HCT116 (cell line): ENCODE data around the gene IL19. TPM values are rescaled to one million over a fixed set of nuclear protein-coding genes. Genes with fewer than 3 reads are reported as not detected.

Source experiments
- ATAC-seq: fragments of 200-7000 bp; cut with Tn5 transposase; 2 replicates; pipeline ENCODE4 v1.9.1; 2020; ENCODE audit warnings: mild to moderate bottlenecking, moderate library complexity
- BruUV-seq: library from RNA; stranded (reverse); fragments of 400-500 nt; replicated peaks from 2 replicates; lab custom pipeline; 2021; lab: Mats Ljungman, UMichigan
- CTCF ChIA-PET: fragments of 300-600 bp; sonication (Branson Sonifier 250); formaldehyde crosslinking; loops from one replicate; lab custom pipeline; 2021; ENCODE audit warnings: antibody characterized with exemption; lab: Charles Lee
- POLR2A ChIA-PET: fragments of 300-600, 350-600 bp; sonication (Branson Sonifier 250); formaldehyde crosslinking; loops from one replicate; lab custom pipeline; 2021; ENCODE audit warnings: antibody characterized with exemption; lab: Charles Lee
- RAD21 ChIA-PET, 2 experiments: fragments of 300-600 bp; sonication (Branson Sonifier 250); formaldehyde crosslinking; loops; one replicate each; lab custom pipeline; 2023; ENCODE audit warnings: low total read pairs in 2 of 2; ENCODE audit not compliant: uncharacterized antibody in 2 of 2, unreplicated experiment in 2 of 2, low non-redundant PET in 1 of 2; lab: Charles Lee
- DNase-seq: peaks from one replicate; pipeline ENCODE4 v3.0.0-alpha.2; 2010; ENCODE audit warnings: low read depth, low spot score
- H2AFZ ChIP-seq: fragments of 200-600 bp; shearing (Covaris generic), sonication (generic); 2 replicates; pipeline ENCODE4 v1.6.1; 2017; ENCODE audit warnings: low read depth, mixed run types, mixed read lengths, antibody characterized with exemption, low read length; ENCODE audit not compliant: poor library complexity, severe bottlenecking
- H3K27ac ChIP-seq: 2 replicates; pipeline ENCODE4 v1.5.1; 2012; ENCODE audit warnings: low read depth, low read length
- H3K27me3 ChIP-seq: fragments of 200-600 bp; sonication (generic); 2 replicates; pipeline ENCODE4 v1.6.1; 2016; ENCODE audit warnings: mixed run types, low read length, mixed read lengths; ENCODE audit not compliant: insufficient read depth
- H3K36me3 ChIP-seq, 2 experiments: fragments of 200-500 bp in 1 of 2; fragments of 200-600 bp in 1 of 2; sonication (Bioruptor generic) in 1 of 2; sonication (generic) in 1 of 2; 2 replicates each; pipeline versions ENCODE4 v1.5.1 to v1.6.1; 2014 to 2016; ENCODE audit warnings: low read length in 2 of 2, inconsistent platforms in 1 of 2, mixed read lengths in 1 of 2, mixed run types in 1 of 2; ENCODE audit not compliant: insufficient read depth in 2 of 2, control insufficient read depth in 1 of 2
- H3K4me1 ChIP-seq, 2 experiments: fragments of 200-600 bp in 1 of 2; sonication (generic) in 1 of 2; 2 replicates each; pipeline versions ENCODE4 v1.5.1 to v1.6.1; 2012 to 2017; ENCODE audit warnings: low read length in 2 of 2, inconsistent platforms in 1 of 2, mild to moderate bottlenecking in 1 of 2, mixed read lengths in 1 of 2, mixed run types in 1 of 2, moderate library complexity in 1 of 2; ENCODE audit not compliant: insufficient read depth in 2 of 2, control insufficient read depth in 1 of 2
- H3K4me2 ChIP-seq: fragments of 200-600 bp; sonication (generic); 2 replicates; pipeline ENCODE4 v1.6.1; 2017; ENCODE audit warnings: mixed run types, low read length, mixed read lengths
- H3K4me3 ChIP-seq, 2 experiments: fragments of 200-600 bp in 1 of 2; sonication (generic) in 1 of 2; replicated peaks in 1 of 2; 2 replicates each; pipeline ENCODE4 v1.5.1; 2011 to 2016; ENCODE audit warnings: low read length in 2 of 2, control low read depth in 1 of 2, low read depth in 1 of 2, mild to moderate bottlenecking in 1 of 2, mixed read lengths in 1 of 2, mixed run types in 1 of 2
- H3K79me2 ChIP-seq: fragments of 200-600 bp; sonication (generic); 2 replicates; pipeline ENCODE4 v1.6.1; 2017; ENCODE audit warnings: mild to moderate bottlenecking, mixed run types, low read length, moderate library complexity, mixed read lengths; ENCODE audit not compliant: insufficient read depth
- H3K9ac ChIP-seq: fragments of 200-600 bp; sonication (generic); 2 replicates; pipeline ENCODE4 v1.6.1; 2016; ENCODE audit warnings: low read length, mixed read lengths
- H3K9me2 ChIP-seq: fragments of 200-600 bp; sonication (generic), shearing (Covaris generic); 2 replicates; pipeline ENCODE4 v1.6.1; 2017; ENCODE audit warnings: mixed run types, mild to moderate bottlenecking, moderate library complexity; ENCODE audit not compliant: insufficient read depth
- H3K9me3 ChIP-seq, 2 experiments: fragments of 200-500 bp in 1 of 2; fragments of 200-600 bp in 1 of 2; sonication (Bioruptor generic) in 1 of 2; sonication (generic) in 1 of 2; 2 replicates each; pipeline ENCODE4 v1.6.1; 2014 to 2017; ENCODE audit warnings: low read length in 2 of 2, mixed read lengths in 2 of 2, inconsistent platforms in 1 of 2, low read depth in 1 of 2, mild to moderate bottlenecking in 1 of 2, mixed run types in 1 of 2, moderate library complexity in 1 of 2; ENCODE audit not compliant: control insufficient read depth in 1 of 2, insufficient read depth in 1 of 2
- H4K20me1 ChIP-seq: fragments of 200-600 bp; sonication (generic), shearing (Covaris generic); 2 replicates; pipeline ENCODE4 v1.6.1; 2017; ENCODE audit warnings: mixed run types, mild to moderate bottlenecking, moderate library complexity; ENCODE audit not compliant: insufficient read depth
- CEBPB ChIP-seq: IDR thresholded peaks from 2 replicates; pipeline ENCODE4 v1.6.1; 2012; ENCODE audit warnings: low read depth
- ELF1 ChIP-seq: IDR thresholded peaks from 2 replicates; pipeline ENCODE4 v1.6.1; 2012; ENCODE audit warnings: low read depth, borderline replicate concordance
- EZH2 ChIP-seq: fragments of 200-600 bp; sonication (generic); IDR thresholded peaks from 2 replicates; pipeline ENCODE4 v1.6.1; 2017; ENCODE audit warnings: antibody characterized with exemption, mixed run types
- EZH2phosphoT487 ChIP-seq: fragments of 200-600 bp; IDR thresholded peaks from 2 replicates; pipeline ENCODE4 v1.6.1; 2018; ENCODE audit warnings: antibody characterized with exemption, borderline replicate concordance
- FOSL1 ChIP-seq: IDR thresholded peaks from 2 replicates; pipeline ENCODE4 v1.6.1; 2012; ENCODE audit warnings: low read depth
- JUND ChIP-seq: IDR thresholded peaks from 2 replicates; pipeline ENCODE4 v1.6.1; 2012
- POLR2A ChIP-seq: IDR thresholded peaks from 2 replicates; pipeline ENCODE4 v1.7.0; 2011; ENCODE audit warnings: borderline replicate concordance; ENCODE audit not compliant: insufficient read depth, insufficient read length; ENCODE audit errors: extremely low read depth
- SIN3A ChIP-seq: IDR thresholded peaks from 2 replicates; pipeline ENCODE4 v1.6.1; 2012; ENCODE audit warnings: low read depth
- SP1 ChIP-seq: IDR thresholded peaks from 2 replicates; pipeline ENCODE4 v1.6.1; 2012; ENCODE audit warnings: low read depth
- ZFX ChIP-seq: fragments of 450-650 bp; IDR thresholded peaks from 2 replicates; pipeline ENCODE4 v1.6.1; 2017
- ZNF274 ChIP-seq: fragments of 200-500 bp; sonication (Bioruptor generic); IDR thresholded peaks from 2 replicates; pipeline ENCODE4 v1.6.1; 2014; ENCODE audit warnings: mild to moderate bottlenecking, low read depth, low read length, inconsistent platforms
- intact Hi-C: fragments of 100-400 bp; cut with micrococcal nuclease; formaldehyde crosslinking; loops from 2 replicates; pipeline ENCODE4 v1.10.0; 2022
- total RNA-seq: library from RNA; stranded (reverse); gene quantifications from one replicate; pipeline ENCODE4 v1.2.1, GENCODE V29; 2021; ENCODE audit not compliant: unreplicated experiment
- TF ChIP-seq, protein P1 (sequence below): IDR thresholded peaks from 2 replicates; pipeline ENCODE4 v1.6.1; 2012; ENCODE audit warnings: low read depth
- TF ChIP-seq, protein P2 (sequence below): IDR thresholded peaks from 2 replicates; pipeline ENCODE4 v1.6.1; 2011; ENCODE audit warnings: mild to moderate bottlenecking, low read length, moderate library complexity; ENCODE audit not compliant: insufficient replicate concordance; ENCODE audit errors: extremely low read depth
- TF ChIP-seq, protein P3 (sequence below), 3 experiments: fragments of 200-600 bp in 1 of 3; sonication (generic) in 1 of 3; IDR thresholded peaks in 2 of 3; conservative IDR thresholded peaks in 1 of 3; 2 replicates each; pipeline ENCODE4 v1.5.1; 2012 to 2017; ENCODE audit warnings: low read depth in 2 of 3, low read length in 2 of 3, antibody characterized with exemption in 1 of 3, borderline replicate concordance in 1 of 3, control low read depth in 1 of 3, mild to moderate bottlenecking in 1 of 3, mixed read lengths in 1 of 3, mixed run types in 1 of 3, moderate library complexity in 1 of 3; ENCODE audit not compliant: insufficient read depth in 1 of 3

The IL19 gene
- total RNA-seq, 1 experiment from 2014 or later: not detected

DNA sequence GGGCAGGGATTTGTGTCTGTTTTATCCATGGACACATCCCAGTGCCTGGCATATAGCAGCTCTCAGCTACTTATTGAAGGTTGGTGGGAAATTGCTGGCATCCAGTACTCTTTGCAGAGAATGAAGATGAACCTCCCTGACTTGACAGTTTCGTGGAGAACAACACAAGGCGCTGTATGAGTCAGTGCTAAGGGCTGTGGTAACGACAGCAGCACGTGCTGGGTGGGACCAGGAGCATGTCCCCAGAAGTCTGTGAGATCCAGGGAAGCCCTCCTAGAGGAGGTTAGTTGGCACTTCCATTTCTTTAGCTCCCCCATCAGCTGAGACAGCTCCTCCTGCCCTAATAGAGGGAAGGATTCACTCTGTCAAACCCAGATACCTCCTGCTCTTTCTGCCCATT is 25.9 kb upstream of the IL19 start:
- Histone ChIP-seq H3K9me3 (no peaks in the 10 kb centered on the region), H2AFZ (no peak overlapping the region), H3K4me2 (no peak overlapping the region), H3K4me1 (no peaks in the 10 kb centered on the region), H3K9me2 (no peaks in the 10 kb centered on the region), H4K20me1 (no peaks in the 10 kb centered on the region), H3K79me2 (no peaks in the 10 kb centered on the region), H3K9ac (no peak overlapping the region), H3K36me3 (no peaks in the 10 kb centered on the region), H3K4me3 (no peak overlapping the region), H3K27me3 (peaks cover 4% of the 10 kb centered on the region; the same call in 1 of the 2 replicates), H3K27ac (no peak overlapping the region)
- TF ChIP-seq POLR2A (no peak), JUND (no peak), EZH2 (no peak)
- ChIA-PET RAD21 (no interaction called here), CTCF (interaction anchor here (1.1 kb wide), 1 partner anchor 168 kb away, joined by 5 read pairs; no protein-coding TSS in a partner anchor), POLR2A (no interaction called here)
- ATAC-seq (no peak), DNase-seq (no peak)
- no TSS peak for BruUV-seq
- intact Hi-C loops: no loop called here

DNA sequence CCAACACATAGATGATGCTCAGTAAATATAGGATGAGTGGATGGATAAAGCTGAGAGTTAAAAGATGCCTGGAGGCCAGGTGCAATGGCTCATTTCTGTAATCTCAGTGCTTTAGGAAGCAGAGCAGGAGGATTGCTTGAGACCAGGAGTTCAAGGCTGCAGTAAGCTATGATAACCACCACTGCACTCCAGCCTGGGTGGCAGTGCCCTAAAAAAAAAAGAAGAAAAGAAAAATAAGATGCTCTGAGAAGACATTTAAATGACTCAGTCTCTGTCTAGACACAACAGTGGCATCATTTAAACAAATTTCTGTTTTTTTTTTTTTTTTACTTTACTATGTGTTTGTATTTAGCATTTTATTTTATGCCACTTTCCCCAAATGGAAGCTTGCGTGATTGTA is 25.3 kb upstream of the IL19 start:
- H3K4me3 ChIP-seq: no peak overlapping the region
- peaks cover 8% of the 10 kb centered on the region; the same call in 1 of the 2 replicates for H3K27me3 ChIP-seq
- BruUV-seq: no TSS peak
- DNase-seq (no peak), ATAC-seq (no peak)
- H3K9me3 ChIP-seq: no peaks in the 10 kb centered on the region
- no peak overlapping the region for H3K9ac ChIP-seq
- no peaks in the 10 kb centered on the region for H3K9me2 ChIP-seq
- H3K36me3 ChIP-seq: no peaks in the 10 kb centered on the region
- intact Hi-C loops: no loop called here
- no peak overlapping the region for H3K27ac ChIP-seq
- H3K4me2 ChIP-seq: no peak overlapping the region
- no peaks in the 10 kb centered on the region for H3K79me2 ChIP-seq
- ChIA-PET RAD21 (no interaction called here), CTCF (interaction anchor here (0.7 to 1.1 kb wide), 3 partner anchors 9 to 167 kb away, joined by 3 to 5 read pairs (median 4); no protein-coding TSS in a partner anchor), POLR2A (no interaction called here)
- no peaks in the 10 kb centered on the region for H4K20me1 ChIP-seq
- no peaks in the 10 kb centered on the region for H3K4me1 ChIP-seq
- no peak overlapping the region for H2AFZ ChIP-seq
- TF ChIP-seq ZFX: no peak
- TF ChIP-seq, protein P1, sequence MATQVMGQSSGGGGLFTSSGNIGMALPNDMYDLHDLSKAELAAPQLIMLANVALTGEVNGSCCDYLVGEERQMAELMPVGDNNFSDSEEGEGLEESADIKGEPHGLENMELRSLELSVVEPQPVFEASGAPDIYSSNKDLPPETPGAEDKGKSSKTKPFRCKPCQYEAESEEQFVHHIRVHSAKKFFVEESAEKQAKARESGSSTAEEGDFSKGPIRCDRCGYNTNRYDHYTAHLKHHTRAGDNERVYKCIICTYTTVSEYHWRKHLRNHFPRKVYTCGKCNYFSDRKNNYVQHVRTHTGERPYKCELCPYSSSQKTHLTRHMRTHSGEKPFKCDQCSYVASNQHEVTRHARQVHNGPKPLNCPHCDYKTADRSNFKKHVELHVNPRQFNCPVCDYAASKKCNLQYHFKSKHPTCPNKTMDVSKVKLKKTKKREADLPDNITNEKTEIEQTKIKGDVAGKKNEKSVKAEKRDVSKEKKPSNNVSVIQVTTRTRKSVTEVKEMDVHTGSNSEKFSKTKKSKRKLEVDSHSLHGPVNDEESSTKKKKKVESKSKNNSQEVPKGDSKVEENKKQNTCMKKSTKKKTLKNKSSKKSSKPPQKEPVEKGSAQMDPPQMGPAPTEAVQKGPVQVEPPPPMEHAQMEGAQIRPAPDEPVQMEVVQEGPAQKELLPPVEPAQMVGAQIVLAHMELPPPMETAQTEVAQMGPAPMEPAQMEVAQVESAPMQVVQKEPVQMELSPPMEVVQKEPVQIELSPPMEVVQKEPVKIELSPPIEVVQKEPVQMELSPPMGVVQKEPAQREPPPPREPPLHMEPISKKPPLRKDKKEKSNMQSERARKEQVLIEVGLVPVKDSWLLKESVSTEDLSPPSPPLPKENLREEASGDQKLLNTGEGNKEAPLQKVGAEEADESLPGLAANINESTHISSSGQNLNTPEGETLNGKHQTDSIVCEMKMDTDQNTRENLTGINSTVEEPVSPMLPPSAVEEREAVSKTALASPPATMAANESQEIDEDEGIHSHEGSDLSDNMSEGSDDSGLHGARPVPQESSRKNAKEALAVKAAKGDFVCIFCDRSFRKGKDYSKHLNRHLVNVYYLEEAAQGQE: no peak
- TF ChIP-seq SIN3A: no peak
- TF ChIP-seq, protein P2, sequence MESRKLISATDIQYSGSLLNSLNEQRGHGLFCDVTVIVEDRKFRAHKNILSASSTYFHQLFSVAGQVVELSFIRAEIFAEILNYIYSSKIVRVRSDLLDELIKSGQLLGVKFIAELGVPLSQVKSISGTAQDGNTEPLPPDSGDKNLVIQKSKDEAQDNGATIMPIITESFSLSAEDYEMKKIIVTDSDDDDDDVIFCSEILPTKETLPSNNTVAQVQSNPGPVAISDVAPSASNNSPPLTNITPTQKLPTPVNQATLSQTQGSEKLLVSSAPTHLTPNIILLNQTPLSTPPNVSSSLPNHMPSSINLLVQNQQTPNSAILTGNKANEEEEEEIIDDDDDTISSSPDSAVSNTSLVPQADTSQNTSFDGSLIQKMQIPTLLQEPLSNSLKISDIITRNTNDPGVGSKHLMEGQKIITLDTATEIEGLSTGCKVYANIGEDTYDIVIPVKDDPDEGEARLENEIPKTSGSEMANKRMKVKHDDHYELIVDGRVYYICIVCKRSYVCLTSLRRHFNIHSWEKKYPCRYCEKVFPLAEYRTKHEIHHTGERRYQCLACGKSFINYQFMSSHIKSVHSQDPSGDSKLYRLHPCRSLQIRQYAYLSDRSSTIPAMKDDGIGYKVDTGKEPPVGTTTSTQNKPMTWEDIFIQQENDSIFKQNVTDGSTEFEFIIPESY: no peak
- no peak for TF ChIP-seq CEBPB
- TF ChIP-seq ELF1: no peak
- TF ChIP-seq, protein P3, sequence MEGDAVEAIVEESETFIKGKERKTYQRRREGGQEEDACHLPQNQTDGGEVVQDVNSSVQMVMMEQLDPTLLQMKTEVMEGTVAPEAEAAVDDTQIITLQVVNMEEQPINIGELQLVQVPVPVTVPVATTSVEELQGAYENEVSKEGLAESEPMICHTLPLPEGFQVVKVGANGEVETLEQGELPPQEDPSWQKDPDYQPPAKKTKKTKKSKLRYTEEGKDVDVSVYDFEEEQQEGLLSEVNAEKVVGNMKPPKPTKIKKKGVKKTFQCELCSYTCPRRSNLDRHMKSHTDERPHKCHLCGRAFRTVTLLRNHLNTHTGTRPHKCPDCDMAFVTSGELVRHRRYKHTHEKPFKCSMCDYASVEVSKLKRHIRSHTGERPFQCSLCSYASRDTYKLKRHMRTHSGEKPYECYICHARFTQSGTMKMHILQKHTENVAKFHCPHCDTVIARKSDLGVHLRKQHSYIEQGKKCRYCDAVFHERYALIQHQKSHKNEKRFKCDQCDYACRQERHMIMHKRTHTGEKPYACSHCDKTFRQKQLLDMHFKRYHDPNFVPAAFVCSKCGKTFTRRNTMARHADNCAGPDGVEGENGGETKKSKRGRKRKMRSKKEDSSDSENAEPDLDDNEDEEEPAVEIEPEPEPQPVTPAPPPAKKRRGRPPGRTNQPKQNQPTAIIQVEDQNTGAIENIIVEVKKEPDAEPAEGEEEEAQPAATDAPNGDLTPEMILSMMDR (IDR thresholded peaks at IDR 0.05 in 2 of 3, conservative IDR thresholded peaks at IDR 0.05 in 1 of 3; ENCODE audit: borderline replicate concordance in 1 of 3, insufficient read depth in 1 of 3, low read depth in 2 of 3, low read length in 2 of 3): no peak
- TF ChIP-seq EZH2phosphoT487: no peak
- no peak for TF ChIP-seq SP1
- TF ChIP-seq POLR2A: no peak
- TF ChIP-seq FOSL1: no peak
- TF ChIP-seq ZNF274: no peak
